Karpas-422 (cell line): Measurements from ENCODE around the gene OR10R2. TPM values are rescaled to one million over a fixed set of nuclear protein-coding genes. Genes with fewer than 3 reads are reported as not detected.
A peak's percentile ranks its signal among the peaks of the same experiment; 100 is the strongest.

Experiments used
- DNase-seq: peaks from one replicate; pipeline ENCODE4 v3.0.0-alpha.2; 2015
- H2AFZ ChIP-seq: fragments of 200-600 bp; sonication (generic); 2 replicates; pipeline ENCODE4 v1.6.1; 2014; ENCODE audit warnings: antibody characterized with exemption, low read length, mixed read lengths
- H3K27ac ChIP-seq: fragments of 200-600 bp; sonication (generic); 2 replicates; pipeline ENCODE4 v1.5.1; 2014; ENCODE audit warnings: mild to moderate bottlenecking, low read length, moderate library complexity
- H3K27me3 ChIP-seq: fragments of 200-600 bp; sonication (generic); 2 replicates; pipeline ENCODE4 v1.6.1; 2014; ENCODE audit warnings: low read length, mixed read lengths
- H3K36me3 ChIP-seq: fragments of 200-600 bp; sonication (generic); 2 replicates; pipeline ENCODE4 v1.6.1; 2014; ENCODE audit warnings: low read length, mixed read lengths; ENCODE audit not compliant: insufficient read depth
- H3K4me1 ChIP-seq: fragments of 200-600 bp; sonication (generic); 2 replicates; pipeline ENCODE4 v1.6.1; 2014; ENCODE audit warnings: mild to moderate bottlenecking, low read length, mixed read lengths
- H3K4me2 ChIP-seq: fragments of 200-600 bp; sonication (generic); 2 replicates; pipeline ENCODE4 v1.6.1; 2014; ENCODE audit warnings: low read length, low read depth, mild to moderate bottlenecking; ENCODE audit not compliant: poor library complexity, severe bottlenecking
- H3K4me3 ChIP-seq: fragments of 200-600 bp; sonication (generic); 2 replicates; pipeline ENCODE4 v1.5.1; 2014; ENCODE audit warnings: mild to moderate bottlenecking, antibody characterized with exemption, low read length, mixed read lengths
- H3K79me2 ChIP-seq: fragments of 200-600 bp; sonication (generic); 2 replicates; pipeline ENCODE4 v1.6.1; 2014; ENCODE audit warnings: mild to moderate bottlenecking, low read length, mixed read lengths
- H3K9ac ChIP-seq: fragments of 200-600 bp; sonication (generic); 2 replicates; pipeline ENCODE4 v1.6.0; 2014; ENCODE audit warnings: low read length
- H3K9me2 ChIP-seq: fragments of 200-600 bp; sonication (generic), shearing (Covaris generic); replicated peaks from 2 replicates; pipeline ENCODE4 v1.6.0; 2014; ENCODE audit warnings: mild to moderate bottlenecking, low read length, moderate library complexity; ENCODE audit not compliant: insufficient read depth
- H3K9me3 ChIP-seq: fragments of 300-700, 200-600 bp; sonication (generic); 2 replicates; pipeline ENCODE4 v1.6.1; 2014; ENCODE audit warnings: low read length, mixed read lengths
- H4K20me1 ChIP-seq: fragments of 200-600 bp; sonication (generic); 2 replicates; pipeline ENCODE4 v1.6.1; 2014; ENCODE audit warnings: mild to moderate bottlenecking, antibody characterized with exemption, low read length, low read depth; ENCODE audit not compliant: insufficient read depth
- total RNA-seq: library from RNA; depleted of rRNA; stranded (reverse); fragments of >200 nt; shearing (Covaris generic); gene quantifications from 2 replicates; pipeline ENCODE4 v1.2.3, GENCODE V29; 2014; ENCODE audit warnings: low replicate concordance

Gene OR10R2
- total RNA-seq, 1 experiment from 2014 or later: not detected

- no peaks in the 10 kb centered on the region for H3K79me2 ChIP-seq
Observed at GRCh38 chr1:158507511-158507910, 35.5 kb downstream of the OR10R2 start.

GRCh38 chr1:158509471-158510156 lies 37.6 kb downstream of the OR10R2 start:
- Histone ChIP-seq H4K20me1 (no peaks in the 10 kb centered on the region), H2AFZ (no peak overlapping the region), H3K9me3 (no peaks in the 10 kb centered on the region), H3K36me3 (no peaks in the 10 kb centered on the region), H3K9ac (no peak overlapping the region), H3K27ac (no peak overlapping the region), H3K4me2 (no peak overlapping the region), H3K4me1 (no peaks in the 10 kb centered on the region), H3K4me3 (no peak overlapping the region), H3K27me3 (no peaks in the 10 kb centered on the region), H3K79me2 (no peaks in the 10 kb centered on the region), H3K9me2 (no peaks in the 10 kb centered on the region)
- no peak for DNase-seq

More at GRCh38 chr1:158507511-158507910, 35.5 kb downstream of the OR10R2 start:
- Histone ChIP-seq H3K4me1 (no peaks in the 10 kb centered on the region), H3K4me3 (no peak overlapping the region), H2AFZ (no peak overlapping the region), H3K9me3 (no peaks in the 10 kb centered on the region), H3K27ac (no peak overlapping the region), H3K4me2 (no peak overlapping the region), H4K20me1 (no peaks in the 10 kb centered on the region), H3K9ac (no peak overlapping the region), H3K27me3 (no peaks in the 10 kb centered on the region), H3K36me3 (no peaks in the 10 kb centered on the region), H3K9me2 (no peaks in the 10 kb centered on the region)
- no peak for DNase-seq

GRCh38 chr1:158516966-158517365 lies 44.9 kb downstream of the OR10R2 start:
- Histone ChIP-seq H3K4me2 (no peak overlapping the region), H2AFZ (no peak overlapping the region), H3K36me3 (no peaks in the 10 kb centered on the region), H3K9me3 (no peaks in the 10 kb centered on the region), H3K27ac (no peak overlapping the region), H3K9me2 (no peaks in the 10 kb centered on the region), H3K4me1 (no peaks in the 10 kb centered on the region), H3K79me2 (no peaks in the 10 kb centered on the region), H4K20me1 (no peaks in the 10 kb centered on the region), H3K4me3 (no peak overlapping the region), H3K9ac (no peak overlapping the region), H3K27me3 (no peaks in the 10 kb centered on the region)
- DNase-seq: no peak

GRCh38 chr1:158520021-158520420 lies 48.0 kb downstream of the OR10R2 start:
- no peak overlapping the region for H3K27ac ChIP-seq
- no peak overlapping the region for H3K4me2 ChIP-seq
- no peaks in the 10 kb centered on the region for H3K9me2 ChIP-seq
- no peak for DNase-seq
- no peaks in the 10 kb centered on the region for H3K79me2 ChIP-seq
- no peaks in the 10 kb centered on the region for H3K36me3 ChIP-seq
- H2AFZ ChIP-seq: no peak overlapping the region
- no peak overlapping the region for H3K9ac ChIP-seq
- H3K4me1 ChIP-seq: no peaks in the 10 kb centered on the region
- H3K9me3 ChIP-seq: no peaks in the 10 kb centered on the region
- no peaks in the 10 kb centered on the region for H4K20me1 ChIP-seq
- H3K4me3 ChIP-seq: no peak overlapping the region
- H3K27me3 ChIP-seq: no peaks in the 10 kb centered on the region

GRCh38 chr1:158520955-158521665 lies 49.1 kb downstream of the OR10R2 start:
- no peak for DNase-seq
- no peak overlapping the region for H2AFZ ChIP-seq
- no peak overlapping the region for H3K27ac ChIP-seq
- no peak overlapping the region for H3K4me3 ChIP-seq
- no peaks in the 10 kb centered on the region for H3K9me2 ChIP-seq
- no peaks in the 10 kb centered on the region for H3K4me1 ChIP-seq
- no peaks in the 10 kb centered on the region for H3K36me3 ChIP-seq
- no peaks in the 10 kb centered on the region for H3K79me2 ChIP-seq
- H4K20me1 ChIP-seq: no peaks in the 10 kb centered on the region
- no peak overlapping the region for H3K9ac ChIP-seq
- no peaks in the 10 kb centered on the region for H3K27me3 ChIP-seq
- H3K9me3 ChIP-seq: no peaks in the 10 kb centered on the region
- H3K4me2 ChIP-seq: no peak overlapping the region

GRCh38 chr1:158521666-158522058 lies 49.6 kb downstream of the OR10R2 start:
- Histone ChIP-seq H3K79me2 (no peaks in the 10 kb centered on the region), H3K36me3 (no peaks in the 10 kb centered on the region), H3K27ac (no peak overlapping the region), H3K4me3 (no peak overlapping the region), H3K9me2 (no peaks in the 10 kb centered on the region), H3K9ac (no peak overlapping the region), H3K4me1 (no peaks in the 10 kb centered on the region), H2AFZ (no peak overlapping the region), H3K4me2 (no peak overlapping the region), H4K20me1 (no peaks in the 10 kb centered on the region), H3K9me3 (no peaks in the 10 kb centered on the region), H3K27me3 (no peaks in the 10 kb centered on the region)
- DNase-seq: no peak

- DNase-seq: peak; percentile 69
- Histone ChIP-seq H3K36me3 (no peaks in the 10 kb centered on the region), H2AFZ (no peak overlapping the region)
Observed at GRCh38 chr1:158527190-158527815, 55.3 kb downstream of the OR10R2 start.

More at GRCh38 chr1:158527190-158527815, 55.3 kb downstream of the OR10R2 start:
- H3K27ac ChIP-seq: no peak overlapping the region
- H3K9ac ChIP-seq: no peak overlapping the region
- no peaks in the 10 kb centered on the region for H4K20me1 ChIP-seq
- no peaks in the 10 kb centered on the region for H3K4me1 ChIP-seq
- no peaks in the 10 kb centered on the region for H3K79me2 ChIP-seq
- no peaks in the 10 kb centered on the region for H3K9me2 ChIP-seq
- no peaks in the 10 kb centered on the region for H3K27me3 ChIP-seq
- H3K4me2 ChIP-seq: no peak overlapping the region
- H3K4me3 ChIP-seq: no peak overlapping the region
- no peaks in the 10 kb centered on the region for H3K9me3 ChIP-seq
